GM23338 (cell line): ENCODE data around the gene C1orf52. TPM values are rescaled to one million over a fixed set of nuclear protein-coding genes. Genes with fewer than 3 reads are reported as not detected.
A peak's percentile ranks its signal among the peaks of the same experiment; 100 is the strongest.

Experiments used
- ATAC-seq: fragments of 200-7000 bp; cut with Tn5 transposase; 3 replicates; pipeline ENCODE4 v1.9.1; 2020
- DNase-seq: peaks from one replicate; pipeline ENCODE4 v3.0.0-alpha.2; 2015; ENCODE audit warnings: low spot score
- H2AFZ ChIP-seq: fragments of 200-600 bp; sonication (generic); 2 replicates; pipeline ENCODE4 v1.8.0; 2016; ENCODE audit warnings: antibody characterized with exemption, mild to moderate bottlenecking, moderate library complexity
- H3F3A ChIP-seq: fragments of 200-600 bp; sonication (generic); replicated peaks from 2 replicates; pipeline ENCODE4 v1.8.0; 2017; ENCODE audit warnings: antibody characterized with exemption, mixed run types, low read depth
- H3K27ac ChIP-seq: fragments of 200-600 bp; sonication (generic); 2 replicates; pipeline ENCODE4 v1.6.1; 2016; ENCODE audit warnings: low read depth
- H3K27me3 ChIP-seq: fragments of 200-600 bp; sonication (generic); 2 replicates; pipeline ENCODE4 v1.8.0; 2016; ENCODE audit warnings: mild to moderate bottlenecking, mixed run types, moderate library complexity; ENCODE audit not compliant: insufficient read depth
- H3K36me3 ChIP-seq: fragments of 200-600 bp; sonication (generic); 2 replicates; pipeline ENCODE4 v1.8.0; 2016; ENCODE audit warnings: mild to moderate bottlenecking; ENCODE audit not compliant: insufficient read depth
- H3K4me1 ChIP-seq: fragments of 200-600 bp; sonication (generic); 2 replicates; pipeline ENCODE4 v1.8.0; 2016; ENCODE audit warnings: mild to moderate bottlenecking, moderate library complexity; ENCODE audit not compliant: insufficient read depth
- H3K4me2 ChIP-seq: fragments of 200-600 bp; sonication (generic); 2 replicates; pipeline ENCODE4 v1.7.1; 2017; ENCODE audit warnings: mixed run types
- H3K4me3 ChIP-seq: fragments of 200-600 bp; sonication (generic); 2 replicates; pipeline ENCODE4 v1.6.1; 2016; ENCODE audit warnings: mixed run types
- H3K79me2 ChIP-seq: fragments of 200-600 bp; sonication (generic); replicated peaks from 2 replicates; pipeline ENCODE4 v1.8.0; 2017; ENCODE audit warnings: mild to moderate bottlenecking; ENCODE audit not compliant: insufficient read depth
- H3K9me2 ChIP-seq: fragments of 200-600 bp; sonication (generic); 2 replicates; pipeline ENCODE4 v1.8.0; 2017; ENCODE audit not compliant: insufficient read depth
- H4K20me1 ChIP-seq: fragments of 200-600 bp; sonication (generic); replicated peaks from 2 replicates; pipeline ENCODE4 v1.8.0; 2017; ENCODE audit warnings: mild to moderate bottlenecking; ENCODE audit not compliant: insufficient read depth
- H3K27ac Mint-ChIP-seq: 2 replicates; pipeline ENCODE4 v1.8.0; 2020; ENCODE audit warnings: inconsistent platforms, mild to moderate bottlenecking, moderate library complexity, mixed read lengths
- H3K27me3 Mint-ChIP-seq: 3 replicates; pipeline ENCODE4 v1.8.0; 2022; ENCODE audit warnings: low read depth, mild to moderate bottlenecking, moderate library complexity, mixed read lengths, inconsistent platforms; ENCODE audit not compliant: insufficient read depth, poor library complexity
- H3K36me3 Mint-ChIP-seq: 3 replicates; pipeline ENCODE4 v1.8.0; 2021; ENCODE audit warnings: low read depth, mild to moderate bottlenecking, inconsistent platforms, moderate library complexity, mixed read lengths
- H3K4me1 Mint-ChIP-seq: 3 replicates; pipeline ENCODE4 v1.8.0; 2020; ENCODE audit warnings: mild to moderate bottlenecking, inconsistent platforms, mixed read lengths
- H3K4me3 Mint-ChIP-seq: 3 replicates; pipeline ENCODE4 v1.8.0; 2021; ENCODE audit warnings: moderate library complexity, mild to moderate bottlenecking, inconsistent platforms, mixed read lengths
- H3K9me3 Mint-ChIP-seq: 3 replicates; pipeline ENCODE4 v1.8.0; 2020; ENCODE audit warnings: moderate library complexity, mild to moderate bottlenecking, inconsistent platforms, mixed read lengths
- EZH2 ChIP-seq: fragments of 200-600 bp; sonication (generic); IDR thresholded peaks from one replicate; pipeline ENCODE4 v1.8.0; 2017; ENCODE audit warnings: antibody characterized with exemption, mild to moderate bottlenecking, low read depth; ENCODE audit not compliant: unreplicated experiment
- EZH2phosphoT487 ChIP-seq: fragments of 200-600 bp; sonication (generic); IDR thresholded peaks from one replicate; pipeline ENCODE4 v1.8.1; 2018; ENCODE audit warnings: antibody characterized with exemption; ENCODE audit not compliant: unreplicated experiment
- JUNB ChIP-seq: IDR thresholded peaks from one replicate; pipeline ENCODE4 v1.6.1; 2016; ENCODE audit warnings: antibody characterized with exemption; ENCODE audit not compliant: unreplicated experiment
- NANOG ChIP-seq: IDR thresholded peaks from 2 replicates; pipeline ENCODE4 v1.6.1; 2016; ENCODE audit warnings: antibody characterized with exemption, borderline replicate concordance
- POLR2AphosphoS5 ChIP-seq: IDR thresholded peaks from 2 replicates; pipeline ENCODE4 v1.6.1; 2016; ENCODE audit warnings: antibody characterized with exemption, low read depth
- ZNF462 ChIP-seq: fragments of 250-450 bp; sonication (Bioruptor Pico); IDR thresholded peaks from 2 replicates; pipeline ENCODE4 v1.5.0; 2020; ENCODE audit warnings: mild to moderate bottlenecking, moderate library complexity
- polyA plus RNA-seq: library from polyadenylated mRNA; unstranded; fragments of >200 nt; fragmentation: Nextera tagmentation; extraction: Ambion mirVana; gene quantifications from 2 replicates; pipeline ENCODE4 v1.2.1, GENCODE V29; 2016
- total RNA-seq: library from RNA; depleted of rRNA; stranded (reverse); fragments of >200 nt; shearing (Covaris generic); gene quantifications from 2 replicates; pipeline ENCODE4 v1.2.3, GENCODE V29; 2014
- TF ChIP-seq, protein P1 (sequence below), 2 experiments: fragments of 200-600 bp in 1 of 2; sonication (generic) in 1 of 2; conservative IDR thresholded peaks; 2 replicates each; pipeline versions ENCODE4 v1.5.1 to v1.6.1; 2016 to 2017; ENCODE audit warnings: antibody characterized with exemption in 2 of 2, low read depth in 2 of 2, mild to moderate bottlenecking in 2 of 2, moderate library complexity in 1 of 2
- TF ChIP-seq, protein P2 (sequence below): IDR thresholded peaks from 2 replicates; pipeline ENCODE4 v1.6.1; 2016; ENCODE audit warnings: antibody characterized with exemption

The C1orf52 gene
- total and polyA plus RNA-seq, 2 experiments from 2014 or later: 35.6 to 102 TPM

GRCh38 chr1:85303440-85304162 is 44.1 kb upstream of the C1orf52 start:
- H3K79me2 ChIP-seq: no peaks in the 10 kb centered on the region
- DNase-seq (no peak), ATAC-seq (no peak)
- peak overlapping the region; percentile 52; the same call in 1 of the 2 replicates for H2AFZ ChIP-seq
- H3K9me2 ChIP-seq: peaks cover 5% of the 10 kb centered on the region; the same call in 1 of the 2 replicates
- H3K36me3 ChIP-seq: no peaks in the 10 kb centered on the region; the same call in 1 of the 2 replicates
- H3K4me3 Mint-ChIP-seq: no peak overlapping the region
- H3K27ac Mint-ChIP-seq: no peak overlapping the region
- H3K4me1 ChIP-seq: peaks cover 3% of the 10 kb centered on the region
- TF ChIP-seq EZH2phosphoT487 (no peak), JUNB (no peak), NANOG (no peak), ZNF462 (no peak), POLR2AphosphoS5 (no peak), EZH2 (no peak)
- TF ChIP-seq, protein P1, sequence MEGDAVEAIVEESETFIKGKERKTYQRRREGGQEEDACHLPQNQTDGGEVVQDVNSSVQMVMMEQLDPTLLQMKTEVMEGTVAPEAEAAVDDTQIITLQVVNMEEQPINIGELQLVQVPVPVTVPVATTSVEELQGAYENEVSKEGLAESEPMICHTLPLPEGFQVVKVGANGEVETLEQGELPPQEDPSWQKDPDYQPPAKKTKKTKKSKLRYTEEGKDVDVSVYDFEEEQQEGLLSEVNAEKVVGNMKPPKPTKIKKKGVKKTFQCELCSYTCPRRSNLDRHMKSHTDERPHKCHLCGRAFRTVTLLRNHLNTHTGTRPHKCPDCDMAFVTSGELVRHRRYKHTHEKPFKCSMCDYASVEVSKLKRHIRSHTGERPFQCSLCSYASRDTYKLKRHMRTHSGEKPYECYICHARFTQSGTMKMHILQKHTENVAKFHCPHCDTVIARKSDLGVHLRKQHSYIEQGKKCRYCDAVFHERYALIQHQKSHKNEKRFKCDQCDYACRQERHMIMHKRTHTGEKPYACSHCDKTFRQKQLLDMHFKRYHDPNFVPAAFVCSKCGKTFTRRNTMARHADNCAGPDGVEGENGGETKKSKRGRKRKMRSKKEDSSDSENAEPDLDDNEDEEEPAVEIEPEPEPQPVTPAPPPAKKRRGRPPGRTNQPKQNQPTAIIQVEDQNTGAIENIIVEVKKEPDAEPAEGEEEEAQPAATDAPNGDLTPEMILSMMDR (conservative IDR thresholded peaks at IDR 0.05; ENCODE audit: low read depth in 2 of 2): no peak
- TF ChIP-seq, protein P2, sequence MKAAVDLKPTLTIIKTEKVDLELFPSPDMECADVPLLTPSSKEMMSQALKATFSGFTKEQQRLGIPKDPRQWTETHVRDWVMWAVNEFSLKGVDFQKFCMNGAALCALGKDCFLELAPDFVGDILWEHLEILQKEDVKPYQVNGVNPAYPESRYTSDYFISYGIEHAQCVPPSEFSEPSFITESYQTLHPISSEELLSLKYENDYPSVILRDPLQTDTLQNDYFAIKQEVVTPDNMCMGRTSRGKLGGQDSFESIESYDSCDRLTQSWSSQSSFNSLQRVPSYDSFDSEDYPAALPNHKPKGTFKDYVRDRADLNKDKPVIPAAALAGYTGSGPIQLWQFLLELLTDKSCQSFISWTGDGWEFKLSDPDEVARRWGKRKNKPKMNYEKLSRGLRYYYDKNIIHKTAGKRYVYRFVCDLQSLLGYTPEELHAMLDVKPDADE: no peak
- H3F3A ChIP-seq: no peaks in the 10 kb centered on the region
- H3K4me2 ChIP-seq: no peak overlapping the region
- H3K4me1 Mint-ChIP-seq: peaks cover 5% of the 10 kb centered on the region; the same call in 2 of the 3 replicates
- H4K20me1 ChIP-seq: no peaks in the 10 kb centered on the region
- no peak overlapping the region for H3K4me3 ChIP-seq
- peaks cover 4% of the 10 kb centered on the region for H3K27me3 Mint-ChIP-seq
- H3K36me3 Mint-ChIP-seq: no peaks in the 10 kb centered on the region
- H3K9me3 Mint-ChIP-seq: no peaks in the 10 kb centered on the region
- no peak overlapping the region for H3K27ac ChIP-seq
- H3K27me3 ChIP-seq: no peaks in the 10 kb centered on the region
